GM18951 (cell line): ENCODE measurements around the gene KCMF1.

Experiments used
- POLR2A ChIP-seq: IDR thresholded peaks from 4 replicates; pipeline ENCODE4 v1.6.1; 2011; ENCODE audit warnings: mild to moderate bottlenecking; ENCODE audit not compliant: insufficient read length, insufficient read depth; ENCODE audit errors: extremely low read depth
- in situ Hi-C: fragments of 300-500 bp; cut with MboI; formaldehyde crosslinking; loops from one replicate; pipeline ENCODE4 v1.12.0; 2022; ENCODE audit warnings: low sequenced_read_pairs, mixed read lengths, inconsistent platforms; ENCODE audit not compliant: unreplicated experiment

The KCMF1 gene

DNA sequence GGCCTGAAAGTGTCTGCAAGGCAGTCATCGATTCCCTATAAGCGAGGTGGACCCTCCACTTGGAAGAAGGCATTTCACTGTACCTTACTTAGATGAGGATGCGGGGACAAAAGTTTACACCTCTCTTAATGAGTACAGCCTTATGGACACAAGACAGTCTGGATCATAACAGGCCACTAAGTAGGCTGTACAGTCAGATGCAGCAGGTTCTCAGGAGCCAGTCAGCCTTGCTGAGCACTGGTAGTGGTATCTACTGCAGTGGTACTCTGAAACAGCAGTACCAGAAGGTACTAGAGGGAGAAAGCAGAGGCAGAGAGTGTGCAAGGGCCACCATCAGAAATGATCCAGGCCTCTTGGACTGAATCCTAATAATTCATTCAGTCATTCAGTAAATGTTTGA is 77.6 kb downstream of the KCMF1 start:
- TF ChIP-seq POLR2A = no peak
- in situ Hi-C loops = loop anchor here (25.0 kb wide), 1 partner anchor 561 kb away; no protein-coding TSS in a partner anchor

DNA sequence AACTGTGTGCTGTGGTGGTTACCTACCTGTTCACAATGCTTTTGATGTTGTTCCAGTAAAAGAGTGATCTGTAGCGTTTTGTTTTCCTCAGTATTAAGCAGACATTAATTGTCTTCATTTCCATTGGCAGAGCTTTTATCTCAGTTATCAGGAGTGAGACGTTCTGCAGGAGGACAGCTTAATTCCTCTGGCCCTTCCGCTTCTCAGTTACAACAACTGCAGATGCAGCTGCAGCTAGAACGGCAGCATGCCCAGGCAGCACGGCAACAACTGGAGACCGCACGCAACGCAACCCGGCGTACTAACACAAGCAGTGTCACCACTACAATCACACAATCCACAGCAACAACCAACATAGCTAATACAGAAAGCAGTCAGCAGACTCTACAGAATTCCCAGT is 78.3 kb downstream of the KCMF1 start:
- in situ Hi-C loops = loop anchor here (25.0 kb wide), 1 partner anchor 562 kb away; no protein-coding TSS in a partner anchor
- no peak for TF ChIP-seq POLR2A

DNA sequence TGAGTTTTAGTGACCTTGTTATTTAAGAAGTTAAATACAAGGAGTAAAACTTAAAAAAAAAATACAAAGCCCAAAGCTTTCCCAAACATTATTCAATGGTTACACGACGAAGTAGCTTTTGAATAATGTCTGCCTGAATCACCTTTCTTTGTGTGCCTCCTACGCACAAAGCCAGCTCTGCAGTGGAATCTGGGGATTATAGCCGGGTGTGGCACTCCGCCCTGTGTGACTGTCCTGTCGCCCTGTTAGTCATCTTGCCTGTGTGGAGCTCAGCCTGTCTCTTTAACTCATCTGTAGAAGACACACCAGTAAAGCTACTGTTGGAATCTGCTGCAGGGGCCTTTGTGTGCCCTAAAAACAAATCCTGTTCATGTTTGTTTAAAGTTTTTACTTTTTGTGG is 82.8 kb downstream of the KCMF1 start:
- no peak for TF ChIP-seq POLR2A
- in situ Hi-C loops = no loop called here

DNA sequence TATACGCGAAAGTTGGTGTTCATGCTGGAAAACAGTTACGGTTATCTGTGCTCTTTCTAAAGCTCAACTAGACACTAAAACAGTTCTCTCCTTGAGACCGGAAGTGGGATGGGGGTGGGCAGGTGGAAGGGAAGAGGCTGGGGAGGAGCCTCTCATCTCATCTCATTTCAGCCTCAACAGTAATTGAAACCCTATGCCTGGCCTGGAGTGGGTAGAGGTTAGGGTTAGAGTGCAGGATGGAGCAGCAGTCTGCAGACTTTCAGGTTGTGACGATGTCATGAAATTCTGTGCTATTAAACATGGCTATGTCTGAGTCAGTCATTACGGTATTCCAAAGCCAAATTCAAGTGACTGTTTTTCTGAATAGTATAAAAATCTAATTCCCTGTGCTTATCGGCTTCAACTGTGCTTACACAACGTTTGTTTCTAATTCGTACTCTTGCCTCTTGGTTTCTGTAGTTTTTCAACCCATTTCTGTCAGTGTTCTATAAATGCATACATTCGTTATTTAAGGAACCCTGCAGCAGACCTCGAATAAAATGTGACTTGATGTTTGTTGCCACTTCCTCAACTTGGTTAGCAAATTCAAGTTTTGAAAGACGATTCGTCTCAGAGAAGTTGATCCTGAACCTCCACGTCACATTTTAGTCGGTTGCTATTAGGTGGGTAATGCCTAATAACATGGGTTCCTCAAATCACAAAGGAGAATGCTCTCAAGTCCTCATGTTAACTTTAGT is 86.4 kb downstream of the KCMF1 start:
- no peak for TF ChIP-seq POLR2A
- in situ Hi-C loops = no loop called here

DNA sequence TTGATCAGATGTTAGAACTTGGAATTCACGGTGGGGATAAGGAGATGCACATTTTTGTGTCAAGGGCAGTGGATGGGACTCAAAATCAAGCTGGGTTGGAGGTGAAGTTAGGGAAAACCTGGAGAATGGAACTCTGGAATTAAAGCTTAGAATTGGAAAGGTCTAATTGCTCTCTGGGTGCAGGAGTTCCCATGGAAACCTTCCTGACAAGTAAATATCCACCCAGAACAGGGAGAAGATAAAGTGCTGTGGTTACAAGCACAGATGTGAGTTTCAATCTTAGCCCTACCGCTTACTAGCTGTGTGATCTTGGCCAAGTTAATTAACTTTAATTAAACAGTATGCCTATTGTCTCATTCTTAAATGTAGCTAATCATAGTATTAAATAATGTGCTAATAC is 90.9 kb downstream of the KCMF1 start:
- TF ChIP-seq POLR2A = no peak
- in situ Hi-C loops = loop anchor here (10.0 kb wide), 1 partner anchor 213 kb away; no protein-coding TSS in a partner anchor

DNA sequence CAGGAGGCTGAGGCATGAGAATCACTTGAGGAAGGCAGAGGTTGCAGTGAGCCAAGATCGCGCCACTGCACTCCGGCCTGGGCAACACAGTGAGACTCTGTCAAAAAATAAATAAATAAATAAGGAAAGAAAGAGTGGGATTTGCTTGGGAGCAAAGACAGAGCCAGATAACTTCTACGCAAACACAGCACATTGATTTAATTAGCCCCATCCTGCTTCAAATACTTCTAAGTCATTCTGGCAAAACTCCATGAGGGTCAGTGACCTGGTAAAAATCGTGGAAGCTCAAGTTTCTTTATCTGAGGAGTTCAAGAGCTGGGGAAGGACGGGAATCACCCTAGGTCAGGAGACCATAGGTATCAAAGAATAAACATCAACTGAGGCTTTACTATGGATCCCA is 91.6 kb downstream of the KCMF1 start:
- in situ Hi-C loops = loop anchor here (10.0 kb wide), 1 partner anchor 212 kb away; no protein-coding TSS in a partner anchor

DNA sequence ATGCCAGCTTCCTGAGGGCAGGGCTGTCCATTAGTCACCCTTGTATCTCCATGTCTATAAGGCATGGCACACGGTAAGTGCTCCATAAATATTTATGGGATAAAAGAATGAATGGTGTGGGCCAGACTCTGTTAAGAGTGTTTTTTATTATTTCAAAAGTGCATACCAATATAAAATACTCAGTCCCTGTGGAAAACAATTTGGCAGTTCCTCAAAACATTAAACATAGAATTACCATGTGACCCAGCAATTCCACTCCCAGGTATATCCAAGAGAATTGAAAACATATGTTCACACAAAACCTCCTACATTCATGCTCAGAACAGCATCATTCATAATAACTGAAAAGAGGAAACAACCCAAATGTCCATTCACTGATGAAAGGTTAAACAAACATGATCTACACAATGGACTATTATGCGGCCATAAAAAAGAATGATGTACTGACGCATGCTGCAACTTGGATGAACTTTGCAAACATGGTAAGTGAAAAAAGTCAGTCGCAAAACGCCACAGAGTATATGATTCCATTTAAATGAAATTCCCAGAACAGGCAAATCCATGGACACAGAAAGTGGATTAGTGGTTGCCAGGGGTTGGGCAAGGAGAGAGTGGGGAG is 93.1 kb downstream of the KCMF1 start:
- in situ Hi-C loops = loop anchor here (10.0 kb wide), 1 partner anchor 211 kb away; no protein-coding TSS in a partner anchor

More for the DNA sequence above, 91.6 kb downstream of the KCMF1 start:
- no peak for TF ChIP-seq POLR2A

DNA sequence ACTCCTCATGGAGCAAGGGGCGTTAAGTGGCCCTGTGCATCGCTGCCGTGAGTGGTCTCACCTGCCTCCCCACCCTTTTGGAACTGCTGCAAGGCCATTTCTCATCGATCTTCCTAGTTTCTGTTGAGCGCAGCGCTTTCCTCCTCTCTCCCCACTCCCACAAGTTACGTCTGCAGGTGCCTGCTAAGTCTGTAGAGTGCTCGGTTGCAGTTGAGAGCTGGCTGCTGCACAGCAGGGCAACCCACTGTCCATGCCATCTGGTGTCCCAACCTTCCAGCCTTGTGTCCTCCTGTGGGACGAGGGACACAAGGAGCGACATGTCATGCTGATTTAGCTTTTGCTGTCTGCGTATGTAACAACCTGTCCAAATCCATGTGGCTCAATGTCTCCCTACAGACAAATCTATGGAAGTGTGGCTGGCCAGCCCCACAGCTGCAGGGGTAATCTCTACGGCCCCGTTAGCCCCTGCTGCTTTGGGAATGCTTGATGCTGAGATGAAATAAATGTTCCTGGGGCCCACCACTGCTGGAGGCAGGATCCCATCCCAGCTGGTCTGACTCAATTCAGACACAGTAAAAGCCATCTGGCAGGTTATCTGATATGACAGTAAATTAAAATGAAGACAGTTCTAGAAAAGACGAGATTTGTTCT is 94.1 kb downstream of the KCMF1 start:
- no peak for TF ChIP-seq POLR2A
- in situ Hi-C loops = loop anchor here (10.0 kb wide), 1 partner anchor 210 kb away; no protein-coding TSS in a partner anchor

More for the DNA sequence above, 93.1 kb downstream of the KCMF1 start:
- TF ChIP-seq POLR2A = no peak

DNA sequence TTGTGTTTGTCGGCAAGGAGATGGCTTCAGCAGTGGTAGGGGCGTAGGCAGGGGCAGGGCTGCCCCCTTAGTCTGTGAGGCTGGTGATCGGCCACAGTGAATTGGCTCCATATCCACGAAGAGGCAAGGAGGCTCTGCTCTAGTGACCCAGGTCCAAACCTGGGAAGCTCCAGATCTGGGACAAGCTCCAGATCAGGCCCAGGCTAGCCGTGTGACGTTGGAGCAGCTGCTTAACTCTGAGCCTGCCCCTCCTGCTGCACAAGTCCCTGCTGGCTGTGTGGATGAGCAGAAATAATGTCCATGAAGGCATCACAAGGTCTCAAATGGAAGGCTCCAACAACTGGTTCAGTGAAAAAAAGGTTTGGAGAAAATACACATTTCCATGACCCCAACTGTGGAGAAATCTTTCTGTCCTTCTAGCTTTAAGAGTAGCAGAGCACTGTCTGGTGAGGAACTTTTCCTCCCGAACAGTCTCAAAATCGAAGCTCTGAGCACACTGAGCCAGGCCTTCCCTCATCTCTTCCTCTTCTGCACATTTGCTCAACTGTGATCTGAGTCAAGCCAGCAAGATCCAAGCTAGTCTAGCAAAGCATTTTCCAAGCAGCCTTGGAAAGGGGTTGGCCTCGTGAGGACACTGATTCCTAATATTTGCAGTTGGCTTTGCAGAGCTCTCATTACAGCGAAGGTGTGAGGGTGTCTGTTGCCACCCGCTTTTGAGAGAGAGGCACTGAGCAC is 95.2 kb downstream of the KCMF1 start:
- in situ Hi-C loops = loop anchor here (10.0 kb wide), 1 partner anchor 209 kb away; no protein-coding TSS in a partner anchor
- TF ChIP-seq POLR2A = no peak

DNA sequence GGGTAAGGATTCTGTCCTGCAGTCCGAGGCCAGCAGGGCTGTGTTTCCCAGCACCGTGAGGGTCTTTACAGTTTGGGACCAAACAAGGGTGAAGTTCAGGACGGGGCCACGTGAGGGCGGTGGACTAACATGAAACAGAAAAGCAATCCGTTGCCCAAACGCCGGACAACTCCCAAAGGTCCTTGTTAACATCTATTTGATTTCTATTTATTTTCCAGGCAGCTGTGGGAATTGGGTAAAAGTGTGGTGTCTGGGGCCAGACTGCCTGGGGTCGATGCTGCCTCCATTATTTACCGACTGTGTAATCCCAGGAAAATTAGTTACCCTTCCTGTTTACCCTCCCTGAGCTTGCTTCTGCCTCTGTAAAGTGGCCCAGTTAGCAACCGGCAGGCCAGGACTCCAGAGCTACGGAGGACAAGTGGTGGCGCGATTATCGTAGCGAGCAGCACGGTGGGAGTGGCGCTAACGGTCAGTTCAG is 96.0 kb downstream of the KCMF1 start:
- no peak for TF ChIP-seq POLR2A

DNA sequence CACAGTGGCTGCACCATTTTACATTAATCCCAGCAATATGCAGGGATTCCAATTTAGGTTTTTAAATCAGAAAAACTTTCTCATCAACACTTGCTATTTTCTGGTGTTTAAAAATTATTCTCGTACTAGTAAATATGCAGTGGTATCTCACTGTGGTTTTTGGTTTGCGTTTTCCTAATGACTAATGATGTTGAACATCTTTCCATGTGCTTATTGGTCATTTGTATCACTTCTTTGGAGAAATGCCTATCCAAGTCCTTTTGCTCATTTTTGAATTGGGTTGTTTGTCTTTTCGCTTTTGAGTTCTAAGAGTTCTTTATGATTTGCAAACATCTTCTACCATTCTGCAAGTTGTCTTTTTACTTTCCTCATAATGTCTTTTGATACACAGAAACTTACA is 100.1 kb downstream of the KCMF1 start:
- TF ChIP-seq POLR2A = no peak
- in situ Hi-C loops = no loop called here

More for the DNA sequence above, 96.0 kb downstream of the KCMF1 start:
- in situ Hi-C loops = loop anchor here (10.0 kb wide), 1 partner anchor 208 kb away; no protein-coding TSS in a partner anchor

DNA sequence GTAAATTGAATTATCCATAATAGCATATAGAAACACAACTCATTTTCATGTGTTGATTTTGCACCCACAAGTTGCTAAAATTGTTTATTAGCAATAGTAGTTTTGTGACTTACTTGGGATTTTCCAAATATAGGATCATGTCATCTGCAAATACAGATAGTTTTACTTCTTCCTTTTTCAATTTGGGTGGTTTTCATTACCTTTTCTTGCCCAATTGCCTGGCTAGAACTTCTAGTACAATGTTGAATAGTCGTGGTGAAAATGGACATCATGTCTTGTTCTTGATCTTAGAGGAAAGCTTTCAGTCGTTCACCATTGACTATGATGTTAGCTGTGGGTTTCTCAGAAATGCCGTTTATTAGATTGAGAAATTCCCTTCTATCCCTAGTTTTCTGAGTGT is 102.1 kb downstream of the KCMF1 start:
- no peak for TF ChIP-seq POLR2A
- in situ Hi-C loops = no loop called here
